ENCODE data around the gene STEAP2. TPM values are rescaled to one million over a fixed set of nuclear protein-coding genes. Genes with fewer than 3 reads are reported as not detected.

The STEAP2 gene
- total RNA-seq, 1 experiment from 2014 or later: 17.0 TPM

- CTCF ChIA-PET: no interaction called here
Observed at GRCh38 chr7:90194911-90195809, 16.4 kb upstream of the STEAP2 start.

GRCh38 chr7:90201500-90202195 is 9.9 kb upstream of the STEAP2 start:
- no peaks in the 10 kb centered on the region for H3K27me3 Mint-ChIP-seq (ENCODE audit: low read depth)
- CTCF ChIA-PET: no interaction called here

More at GRCh38 chr7:90194911-90195809, 16.4 kb upstream of the STEAP2 start:
- Mint-ChIP-seq H3K27ac (no peak overlapping the region), H3K9me3 (peaks cover 41% of the 10 kb centered on the region), H3K4me1 (no peaks in the 10 kb centered on the region), H3K27me3 (ENCODE audit: low read depth) (peaks cover under 1% of the 10 kb centered on the region; the same call in 1 of the 2 replicates), H3K4me3 (no peak overlapping the region), H3K36me3 (peaks cover 19% of the 10 kb centered on the region)
- no peak for ATAC-seq
- no peak for DNase-seq (ENCODE audit: low spot score)
- POLR2A ChIA-PET: no interaction called here
- no peak for TF ChIP-seq TCF7 (CRISPR knock-in tag; IDR thresholded peaks at IDR 0.05; ENCODE audit: low read depth)

GRCh38 chr7:90207956-90208355 is 3.6 kb upstream of the STEAP2 start:
- TF ChIP-seq ZSCAN18 (CRISPR knock-in tag; IDR thresholded peaks at IDR 0.05): no peak
- Mint-ChIP-seq H3K27me3 (ENCODE audit: low read depth) (no peaks in the 10 kb centered on the region), H3K36me3 (no peaks in the 10 kb centered on the region), H3K9me3 (0 out of 2 replicates have a peak, but pooled peaks cover 3% of the 10 kb centered on the region), H3K4me1 (peaks cover 10% of the 10 kb centered on the region), H3K4me3 (no peak overlapping the region), H3K27ac (no peak overlapping the region)
- ATAC-seq: no peak
- ChIA-PET CTCF (no interaction called here), POLR2A (no interaction called here)
- DNase-seq (ENCODE audit: low spot score): no peak

More at GRCh38 chr7:90201500-90202195, 9.9 kb upstream of the STEAP2 start:
- Mint-ChIP-seq H3K27ac (no peak overlapping the region), H3K36me3 (no peaks in the 10 kb centered on the region), H3K4me3 (no peak overlapping the region), H3K9me3 (0 out of 2 replicates have a peak, but pooled peaks cover 3% of the 10 kb centered on the region), H3K4me1 (no peaks in the 10 kb centered on the region)
- DNase-seq (ENCODE audit: low spot score) (no peak), ATAC-seq (no peak)
- TF ChIP-seq ATF2 (CRISPR knock-in tag; IDR thresholded peaks at IDR 0.05; ENCODE audit: borderline replicate concordance, low read depth): no peak
- no peak for TF ChIP-seq SP1 (CRISPR knock-in tag; conservative IDR thresholded peaks at IDR 0.05)
- TF ChIP-seq KAT7 (CRISPR knock-in tag; IDR thresholded peaks at IDR 0.05; ENCODE audit: borderline replicate concordance): no peak
- TF ChIP-seq IRF2 (CRISPR knock-in tag; IDR thresholded peaks at IDR 0.05; ENCODE audit: borderline replicate concordance, low read depth): no peak
- TF ChIP-seq ATF3 (CRISPR knock-in tag; conservative IDR thresholded peaks at IDR 0.05): no peak
- TF ChIP-seq FOXJ3 (CRISPR knock-in tag; IDR thresholded peaks at IDR 0.05; ENCODE audit: borderline replicate concordance): no peak
- TF ChIP-seq ATF1 (CRISPR knock-in tag; IDR thresholded peaks at IDR 0.05): no peak
- TF ChIP-seq ERG (CRISPR knock-in tag; IDR thresholded peaks at IDR 0.05): no peak
- TF ChIP-seq GABPB1 (CRISPR knock-in tag; IDR thresholded peaks at IDR 0.05): no peak
- TF ChIP-seq NR3C1 (CRISPR knock-in tag; conservative IDR thresholded peaks at IDR 0.05; ENCODE audit: low read depth): no peak
- POLR2A ChIA-PET: no interaction called here

GRCh38 chr7:90209776-90210175 is 1.8 kb upstream of the STEAP2 start:
- H3K36me3 Mint-ChIP-seq: no peaks in the 10 kb centered on the region
- H3K4me1 Mint-ChIP-seq: peaks cover 10% of the 10 kb centered on the region
- no peak overlapping the region for H3K4me3 Mint-ChIP-seq
- H3K27ac Mint-ChIP-seq: no peak overlapping the region
- H3K9me3 Mint-ChIP-seq: no peaks in the 10 kb centered on the region
- no peaks in the 10 kb centered on the region for H3K27me3 Mint-ChIP-seq (ENCODE audit: low read depth)
- DNase-seq (ENCODE audit: low spot score) (no peak), ATAC-seq (no peak)
- no peak for TF ChIP-seq USF1 (CRISPR knock-in tag; IDR thresholded peaks at IDR 0.05)
- TF ChIP-seq TEAD4 (CRISPR knock-in tag; IDR thresholded peaks at IDR 0.05): no peak
- no peak for TF ChIP-seq E2F4 (CRISPR knock-in tag; IDR thresholded peaks at IDR 0.05; ENCODE audit: borderline replicate concordance, low read depth)
- no peak for TF ChIP-seq SP1 (CRISPR knock-in tag; conservative IDR thresholded peaks at IDR 0.05)
- POLR2A ChIA-PET: no interaction called here
- CTCF ChIA-PET: no interaction called here
